K562 (cell line): ENCODE measurements around the gene ITGAL. TPM values are rescaled to one million over a fixed set of nuclear protein-coding genes. Genes with fewer than 3 reads are reported as not detected.

Source experiments
- ARID2 ChIP-seq: fragments of 450-650 bp; IDR thresholded peaks from 2 replicates; pipeline ENCODE4 v1.6.1; 2017; ENCODE audit warnings: antibody characterized with exemption, mild to moderate bottlenecking
- BMI1 ChIP-seq: fragments of 150-350 bp; IDR thresholded peaks from 2 replicates; pipeline ENCODE4 v1.6.1; 2014; ENCODE audit warnings: low read length
- CBX2 ChIP-seq: fragments of 200-600 bp; sonication (generic); IDR thresholded peaks from one replicate; pipeline ENCODE4 v1.6.1; 2012; ENCODE audit warnings: mild to moderate bottlenecking, low read length, inconsistent platforms; ENCODE audit not compliant: insufficient read depth, poor library complexity, severe bottlenecking
- E2F6 ChIP-seq, 2 experiments: IDR thresholded peaks; 2 replicates each; pipeline ENCODE4 v1.6.1; 2011; ENCODE audit warnings: borderline replicate concordance in 1 of 2, control low read depth in 1 of 2, low read depth in 1 of 2, low read length in 1 of 2, mild to moderate bottlenecking in 1 of 2, mixed read lengths in 1 of 2, moderate library complexity in 1 of 2; ENCODE audit not compliant: insufficient read depth in 1 of 2, insufficient read length in 1 of 2, poor library complexity in 1 of 2, severe bottlenecking in 1 of 2; ENCODE audit errors: extremely low read depth in 1 of 2
- ELF1 ChIP-seq: fragments of 200-800 bp; sonication (Bioruptor generic); IDR thresholded peaks from 2 replicates; pipeline ENCODE4 v1.6.1; 2016; ENCODE audit warnings: missing genetic modification characterization, missing compliant biosample characterization
- FOS ChIP-seq: IDR thresholded peaks from 3 replicates; pipeline ENCODE4 v1.6.1; 2011; ENCODE audit not compliant: insufficient read length; ENCODE audit errors: extremely low read depth
- HES1 ChIP-seq: fragments of 450-650 bp; IDR thresholded peaks from 2 replicates; pipeline ENCODE4 v1.6.1; 2016; ENCODE audit warnings: low read depth, mild to moderate bottlenecking, moderate library complexity
- IFI16 ChIP-seq: fragments of 250-450 bp; sonication (Bioruptor Pico); IDR thresholded peaks from 2 replicates; pipeline ENCODE4 v2.1.2; 2022; ENCODE audit warnings: mild to moderate bottlenecking, inconsistent platforms
- NFE2 ChIP-seq: IDR thresholded peaks from 2 replicates; pipeline ENCODE4 v1.6.1; 2014; ENCODE audit warnings: antibody characterized with exemption, low read depth
- NFXL1 ChIP-seq: fragments of 450-650 bp; formaldehyde crosslinking; IDR thresholded peaks from 2 replicates; pipeline ENCODE4 v1.4.0; 2021; ENCODE audit warnings: mild to moderate bottlenecking
- NFYB ChIP-seq: IDR thresholded peaks from 2 replicates; pipeline ENCODE4 v1.6.1; 2011; ENCODE audit warnings: mild to moderate bottlenecking, moderate library complexity; ENCODE audit not compliant: insufficient read length; ENCODE audit errors: extremely low read depth
- NR1H2 ChIP-seq: sonication (generic); formaldehyde crosslinking; IDR thresholded peaks from 2 replicates; pipeline ENCODE4 v1.4.0; 2020; ENCODE audit warnings: mild to moderate bottlenecking, missing genetic modification reagents
- PHB2 ChIP-seq: fragments of 450-650 bp; IDR thresholded peaks from 2 replicates; pipeline ENCODE4 v1.6.1; 2017; ENCODE audit warnings: low read depth
- ZBTB12 ChIP-seq: fragments of 250-450 bp; sonication (Bioruptor Pico); IDR thresholded peaks from 2 replicates; pipeline ENCODE4 v1.4.0; 2020
- ZBTB40 ChIP-seq, 2 experiments: fragments of 450-650 bp in 1 of 2; sonication (generic) in 1 of 2; formaldehyde crosslinking in 1 of 2; IDR thresholded peaks; 2 replicates each; pipeline versions ENCODE4 v1.7.1 to v1.9.0; 2016 to 2022; ENCODE audit warnings: inconsistent platforms in 1 of 2, mild to moderate bottlenecking in 1 of 2, missing genetic modification reagents in 1 of 2
- ZNF143 ChIP-seq: sonication (generic); formaldehyde crosslinking; IDR thresholded peaks from 2 replicates; pipeline ENCODE4 v1.9.0; 2022; ENCODE audit warnings: mild to moderate bottlenecking, missing genetic modification reagents
- polyA plus RNA-seq, 8 experiments: library from polyadenylated mRNA; depleted of rRNA in 4 of 8; stranded (reverse) in 5 of 8; unstranded in 3 of 8; fragments of >200 nt; fragmentation: Nextera tagmentation in 2 of 8; fragmentation: Illumina TruSeq in 1 of 8; extraction: Ambion mirVana in 2 of 8; extraction: Trizol in 1 of 8; gene quantifications; 2 replicates each; pipeline versions ENCODE4 v1.2.1 to v1.2.3, GENCODE V29; 2011 to 2014; ENCODE audit warnings: inconsistent platforms in 1 of 8, missing spikeins in 1 of 8
- total RNA-seq, 7 experiments: library from RNA; depleted of rRNA in 6 of 7; stranded (reverse); fragments of >200 nt in 6 of 7; fragmentation: Illumina TruSeq in 2 of 7; extraction: Trizol in 2 of 7; gene quantifications; 2 replicates each; pipeline versions ENCODE4 v1.2.1 to v1.2.3, GENCODE V29; 2011 to 2021; ENCODE audit warnings: low replicate concordance in 1 of 7

The ITGAL gene
- total and polyA plus RNA-seq, 9 of the 15 experiments (the other 6 are each of a cell fraction or from before 2014, with no cell fraction given): 0.01 to 0.53 TPM; not detected in 7

- TF ChIP-seq ZBTB40 (IDR thresholded peaks at IDR 0.05) (peak; percentile 12; the same call in 1 of the 2 replicates), ZBTB40 (CRISPR knock-in tag; IDR thresholded peaks at IDR 0.05) (no peak), HES1 (no peak), NFXL1 (CRISPR knock-in tag) (no peak), NFYB (no peak), BMI1 (no peak), ZNF143 (peak; percentile 7; the same call in 1 of the 2 replicates), NR1H2 (CRISPR knock-in tag) (0 out of 2 replicates have a peak, but pooled peaks have one; percentile 30), E2F6 (IDR thresholded peaks at IDR 0.05; ENCODE audit: borderline replicate concordance in 1 of 2, extremely low read depth in 1 of 2, insufficient read depth in 1 of 2, insufficient read length in 1 of 2, low read depth in 1 of 2, low read length in 1 of 2, poor library complexity in 1 of 2, severe bottlenecking in 1 of 2) (no peak), NFE2 (no peak), ZBTB12 (CRISPR knock-in tag) (no peak), FOS (no peak), ARID2 (no peak), PHB2 (no peak), IFI16 (no peak), ELF1 (no peak), CBX2 (no peak)
Observed at GRCh38 chr16:30445149-30445407, 27.5 kb upstream of the ITGAL start (continued).
